Activated B cell treated with CpG ODN at 0.5 μM for 24 hours (primary cell): ENCODE data around the gene NDUFA8. TPM values are rescaled to one million over a fixed set of nuclear protein-coding genes. Genes with fewer than 3 reads are reported as not detected.

ENCODE experiments used
- ATAC-seq: fragments of 200-7000 bp; cut with Tn5 transposase; one replicate; pipeline ENCODE4 v1.10.0; 2021; ENCODE audit warnings: low read depth, mild to moderate bottlenecking, moderate library complexity
- CTCF ChIA-PET: fragments of 350-600 bp; sonication (Branson Sonifier 250); formaldehyde crosslinking; loops from one replicate; lab custom pipeline; 2021; ENCODE audit warnings: antibody characterized with exemption; lab: Charles Lee
- POLR2A ChIA-PET: fragments of 350-600 bp; sonication (Branson Sonifier 250); formaldehyde crosslinking; loops from one replicate; lab custom pipeline; 2021; ENCODE audit warnings: antibody characterized with exemption; lab: Charles Lee
- DNase-seq: peaks from one replicate; pipeline ENCODE4 v3.0.0; 2022
- H3K27ac Mint-ChIP-seq: one replicate; pipeline ENCODE4 v1.8.0; 2020; ENCODE audit warnings: mixed read lengths
- H3K27me3 Mint-ChIP-seq: one replicate; pipeline ENCODE4 v1.8.0; 2021; ENCODE audit warnings: mixed read lengths
- H3K36me3 Mint-ChIP-seq: one replicate; pipeline ENCODE4 v1.8.0; 2021; ENCODE audit warnings: low read depth, mixed read lengths
- H3K4me1 Mint-ChIP-seq: one replicate; pipeline ENCODE4 v1.8.0; 2021; ENCODE audit warnings: mixed read lengths
- H3K4me3 Mint-ChIP-seq: one replicate; pipeline ENCODE4 v1.8.0; 2020; ENCODE audit warnings: mild to moderate bottlenecking, mixed read lengths
- H3K9me3 Mint-ChIP-seq: one replicate; pipeline ENCODE4 v1.8.0; 2020; ENCODE audit warnings: mixed read lengths
- CTCF ChIP-seq: fragments of 200-600 bp; IDR thresholded peaks from one replicate; pipeline ENCODE4 v1.8.0; 2022; ENCODE audit warnings: antibody characterized with exemption, mild to moderate bottlenecking
- intact Hi-C: fragments of 100-400 bp; cut with micrococcal nuclease; formaldehyde crosslinking; loops from one replicate; pipeline ENCODE4 v1.15.1; 2024
- total RNA-seq: library from RNA; stranded (reverse); gene quantifications from 2 replicates; pipeline ENCODE4 v1.2.3, GENCODE V29; 2022

Gene NDUFA8
- total RNA-seq, 1 donor from 2014 or later: 21.2 TPM

GRCh38 chr9:122151267-122151828 is 8.2 kb downstream of the NDUFA8 start:
- Mint-ChIP-seq H3K27ac (no peak overlapping the region), H3K9me3 (no peaks in the 10 kb centered on the region)

GRCh38 chr9:122145592-122145863 is 14.1 kb downstream of the NDUFA8 start:
- Mint-ChIP-seq H3K4me1 (no peaks in the 10 kb centered on the region), H3K36me3 (peaks cover 84% of the 10 kb centered on the region), H3K9me3 (no peaks in the 10 kb centered on the region), H3K4me3 (no peak overlapping the region), H3K27ac (no peak overlapping the region), H3K27me3 (no peaks in the 10 kb centered on the region)
- ChIA-PET CTCF (interaction anchor here (1.1 to 2.4 kb wide), 2 partner anchors 20 to 205 kb away, joined by 5 to 8 read pairs; no protein-coding TSS in a partner anchor), POLR2A (interaction anchor here (1.0 kb wide), 1 partner anchor 14 kb away, joined by 3 read pairs; the partner anchor contains the start of genes MORN5 and NDUFA8)
- TF ChIP-seq CTCF: no peak
- intact Hi-C loops: no loop called here
- DNase-seq: no peak
- ATAC-seq: no peak

More at GRCh38 chr9:122151267-122151828, 8.2 kb downstream of the NDUFA8 start:
- DNase-seq: no peak
- no peak for ATAC-seq
- POLR2A ChIA-PET: interaction anchor here (0.6 kb wide), 1 partner anchor 16 kb away, joined by 7 read pairs; no protein-coding TSS in a partner anchor
- H3K4me1 Mint-ChIP-seq: peaks cover 12% of the 10 kb centered on the region
- peaks cover 48% of the 10 kb centered on the region for H3K36me3 Mint-ChIP-seq
- TF ChIP-seq CTCF: no peak
- H3K27me3 Mint-ChIP-seq: no peaks in the 10 kb centered on the region
- no peak overlapping the region for H3K4me3 Mint-ChIP-seq
- CTCF ChIA-PET: interaction anchor here (0.7 kb wide), 2 partner anchors 26 to 52 kb away, joined by 3 to 4 read pairs; no protein-coding TSS in a partner anchor
- intact Hi-C loops: no loop called here

DNA sequence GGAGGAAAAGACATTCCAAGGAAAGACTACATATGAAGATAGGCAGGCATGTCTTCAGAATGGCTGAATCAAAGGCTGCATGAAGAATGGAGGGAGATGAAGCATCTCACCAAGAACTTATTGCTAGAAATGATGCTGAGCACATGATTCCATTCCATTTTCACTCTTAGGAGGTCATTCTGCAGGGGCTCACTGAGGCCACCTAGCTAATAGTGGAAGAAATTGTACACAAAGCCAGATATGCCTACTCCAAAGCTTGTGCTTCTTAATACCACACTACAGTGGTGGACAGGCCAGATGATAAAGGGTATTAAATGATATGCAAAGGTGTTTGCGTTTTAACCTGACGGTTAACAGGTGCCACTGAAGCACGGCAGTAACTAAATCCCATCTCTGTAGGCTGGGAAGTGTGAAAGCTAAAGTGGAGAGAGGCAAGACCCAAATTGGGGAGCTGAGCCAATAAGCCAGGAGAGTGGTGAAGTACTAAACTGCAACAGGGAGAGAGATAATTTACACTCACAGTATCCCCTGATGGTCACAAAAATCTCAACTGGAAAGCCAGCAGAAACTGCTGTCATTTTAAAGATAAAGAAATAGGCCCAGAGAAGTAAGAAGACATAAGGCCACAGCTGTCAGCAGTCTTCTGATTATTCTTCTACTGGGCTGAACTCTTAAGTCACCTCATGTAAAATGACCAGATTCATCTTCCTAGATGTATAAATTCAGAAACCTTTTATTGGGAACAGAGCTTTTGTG is 14.6 kb downstream of the NDUFA8 start:
- Mint-ChIP-seq H3K4me1 (no peaks in the 10 kb centered on the region), H3K4me3 (no peak overlapping the region), H3K9me3 (no peaks in the 10 kb centered on the region), H3K27me3 (no peaks in the 10 kb centered on the region), H3K36me3 (peaks cover 80% of the 10 kb centered on the region), H3K27ac (no peak overlapping the region)
- no peak for TF ChIP-seq CTCF
- DNase-seq (no peak), ATAC-seq (no peak)
- CTCF ChIA-PET: interaction anchor here (1.0 to 2.4 kb wide), 3 partner anchors 20 to 205 kb away, joined by 3 to 8 read pairs (median 5); no protein-coding TSS in a partner anchor
- POLR2A ChIA-PET: interaction anchor here (1.0 kb wide), 1 partner anchor 15 kb away, joined by 3 read pairs; the partner anchor contains the start of genes MORN5 and NDUFA8
- intact Hi-C loops: no loop called here

GRCh38 chr9:122143876-122144405 is 15.6 kb downstream of the NDUFA8 start:
- CTCF ChIA-PET: interaction anchor here (2.4 kb wide), 1 partner anchor 19 kb away, joined by 8 read pairs; no protein-coding TSS in a partner anchor
- intact Hi-C loops: no loop called here
- no peaks in the 10 kb centered on the region for H3K4me1 Mint-ChIP-seq
- DNase-seq: no peak
- H3K9me3 Mint-ChIP-seq: no peaks in the 10 kb centered on the region
- no peak for TF ChIP-seq CTCF
- no peaks in the 10 kb centered on the region for H3K27me3 Mint-ChIP-seq
- H3K36me3 Mint-ChIP-seq: peaks cover 74% of the 10 kb centered on the region
- H3K27ac Mint-ChIP-seq: no peak overlapping the region
- POLR2A ChIA-PET: no interaction called here
- no peak overlapping the region for H3K4me3 Mint-ChIP-seq
- no peak for ATAC-seq

- ATAC-seq (no peak), DNase-seq (no peak)
- H3K27me3 Mint-ChIP-seq: no peaks in the 10 kb centered on the region
- intact Hi-C loops: no loop called here
- ChIA-PET POLR2A (no interaction called here), CTCF (no interaction called here)
- no peaks in the 10 kb centered on the region for H3K4me1 Mint-ChIP-seq
- no peaks in the 10 kb centered on the region for H3K9me3 Mint-ChIP-seq
- no peak overlapping the region for H3K4me3 Mint-ChIP-seq
- no peak for TF ChIP-seq CTCF
- H3K27ac Mint-ChIP-seq: no peak overlapping the region
- peaks cover 68% of the 10 kb centered on the region for H3K36me3 Mint-ChIP-seq
Observed at GRCh38 chr9:122143296-122143695, 16.3 kb downstream of the NDUFA8 start.
